TTC549 (cell line): ENCODE data around the gene BLID.

Source experiments
- FAIRE-seq: peaks from 2 replicates; lab custom pipeline; 2012; peaks lifted over from hg19 to GRCh38; lab: Jason Lieb, UNC

The BLID gene, protein sequence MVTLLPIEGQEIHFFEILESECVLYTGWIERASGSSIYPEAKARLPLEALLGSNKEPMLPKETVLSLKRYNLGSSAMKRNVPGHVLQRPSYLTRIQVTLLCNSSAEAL

DNA sequence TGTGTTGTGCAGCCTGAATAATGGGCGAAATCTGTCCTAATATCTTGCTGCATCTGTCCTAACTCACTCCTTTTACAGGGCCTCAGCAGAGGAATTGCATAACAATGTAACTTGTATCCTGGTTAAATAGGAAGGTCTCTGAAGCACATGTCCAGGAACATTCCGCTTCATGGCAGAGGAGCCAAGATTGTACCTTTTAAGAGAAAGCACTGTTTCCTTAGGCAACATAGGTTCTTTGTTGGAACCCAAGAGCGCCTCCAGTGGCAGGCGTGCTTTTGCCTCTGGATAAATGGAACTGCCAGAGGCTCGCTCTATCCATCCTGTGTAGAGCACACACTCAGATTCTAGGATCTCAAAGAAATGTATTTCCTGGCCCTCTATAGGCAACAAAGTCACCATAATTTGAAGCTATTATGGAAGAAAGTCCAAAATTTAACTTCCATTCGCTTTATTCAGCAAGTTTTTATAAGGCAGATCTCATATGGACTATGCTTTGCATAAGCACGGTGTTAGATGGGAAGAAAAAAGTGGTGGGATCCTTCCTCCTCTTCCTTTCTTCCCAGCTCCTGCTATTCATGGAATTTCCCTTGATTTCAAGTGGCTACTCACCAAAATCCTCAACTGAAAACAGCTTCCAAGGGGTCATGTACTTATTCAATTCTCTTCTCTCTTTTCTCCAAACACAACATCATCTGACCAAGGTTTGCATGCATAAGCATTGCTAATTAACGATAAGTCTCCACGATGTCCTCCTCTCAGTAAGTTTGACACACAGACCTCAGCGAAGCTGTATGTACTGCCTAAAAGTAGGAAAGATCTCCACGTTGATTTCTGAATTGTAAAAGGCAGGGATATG, at the start of gene BLID:
TSS of gene BLID (minus strand) at position 692 of the 856 bp plus-strand sequence. CDS start at position 399, 293 bp downstream.
- FAIRE-seq = no peak

DNA sequence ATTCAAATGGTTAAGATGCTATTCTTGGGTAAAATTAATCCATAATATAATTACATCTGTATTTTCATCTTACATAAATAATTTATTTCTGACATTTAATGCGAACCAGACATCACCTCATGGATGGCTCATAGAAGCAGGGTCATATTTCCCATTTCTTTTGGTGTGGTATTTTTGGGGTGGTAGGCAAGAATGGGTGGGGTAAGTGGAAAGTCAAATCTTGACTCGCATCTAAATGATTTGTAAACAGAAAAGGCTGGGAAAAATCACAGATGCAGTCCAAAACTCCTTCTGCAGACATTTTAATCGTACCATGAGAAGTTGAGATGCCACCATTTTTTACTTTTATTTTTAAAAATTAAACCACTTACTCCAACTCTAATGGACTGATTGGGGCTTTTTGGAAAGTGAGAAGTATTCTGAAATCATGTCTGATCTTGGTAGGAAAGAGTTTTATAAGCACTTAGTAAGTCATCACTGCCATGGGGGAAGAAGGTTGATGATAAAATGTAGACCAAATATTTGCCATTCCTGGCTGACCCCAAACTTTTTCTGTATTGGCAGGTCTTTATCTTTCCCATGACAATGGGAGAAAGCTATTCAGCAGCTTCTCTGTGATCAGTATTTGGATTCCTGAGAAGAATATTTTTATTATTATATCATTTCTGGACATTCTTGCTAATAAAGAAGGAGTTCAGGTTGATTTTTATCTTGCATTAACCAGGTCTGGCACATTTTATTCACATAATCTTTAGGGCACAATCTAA, 47.2 kb upstream of the BLID start:
- no peak for FAIRE-seq

DNA sequence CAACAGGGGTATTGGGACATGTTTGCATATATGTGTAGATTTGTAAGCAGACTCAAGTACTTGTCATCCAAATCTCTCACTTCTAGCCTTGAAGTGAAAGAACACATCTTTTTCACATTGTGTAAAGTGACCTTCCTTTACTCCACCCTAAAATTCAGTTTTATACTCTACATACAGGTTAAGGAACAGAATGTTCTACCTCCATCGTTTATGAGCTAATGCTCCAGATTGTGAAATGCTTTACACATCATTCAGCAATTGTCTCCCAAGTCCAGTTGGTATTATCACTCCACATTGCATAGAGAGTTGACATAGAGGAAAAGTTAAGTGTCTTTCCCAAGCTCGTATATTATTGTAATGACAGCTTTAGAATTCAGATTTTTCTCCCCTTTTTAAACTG, 46.1 kb upstream of the BLID start:
- no peak for FAIRE-seq

DNA sequence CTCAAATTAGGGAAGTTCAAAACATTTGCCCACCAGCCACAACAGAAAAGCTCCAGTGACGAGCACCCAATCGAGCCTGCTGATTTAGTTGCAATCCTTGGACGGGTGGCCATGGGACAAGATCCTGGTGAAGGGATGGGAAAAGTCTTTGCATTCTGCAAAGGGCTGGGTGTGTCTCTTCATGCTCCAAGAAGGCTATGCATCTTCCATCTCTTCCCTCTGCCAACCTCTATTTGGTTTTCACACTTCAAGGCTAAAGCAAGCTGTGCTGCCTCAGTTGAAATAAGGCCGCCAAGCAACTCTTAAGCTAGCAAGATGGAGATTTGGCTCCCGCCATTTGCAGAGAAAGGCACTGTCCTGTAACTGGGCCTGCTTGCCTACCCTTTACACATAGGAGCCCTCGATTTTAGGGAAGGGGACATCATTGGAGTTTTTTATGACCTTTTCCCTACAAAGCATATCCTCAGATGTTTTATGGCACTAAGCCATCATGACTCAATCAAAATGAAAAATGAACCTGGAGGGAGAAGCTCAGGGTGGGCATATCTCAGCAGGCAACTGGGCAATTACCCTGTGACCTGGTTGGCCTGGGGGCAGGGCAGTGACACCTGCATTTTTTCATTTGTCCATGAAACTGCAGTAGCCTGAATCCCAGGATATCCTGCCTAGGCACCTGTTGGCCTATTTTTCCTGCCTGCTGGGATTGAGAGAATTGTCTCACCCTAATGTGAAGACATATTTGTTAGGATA, 45.0 kb upstream of the BLID start:
- no peak for FAIRE-seq

DNA sequence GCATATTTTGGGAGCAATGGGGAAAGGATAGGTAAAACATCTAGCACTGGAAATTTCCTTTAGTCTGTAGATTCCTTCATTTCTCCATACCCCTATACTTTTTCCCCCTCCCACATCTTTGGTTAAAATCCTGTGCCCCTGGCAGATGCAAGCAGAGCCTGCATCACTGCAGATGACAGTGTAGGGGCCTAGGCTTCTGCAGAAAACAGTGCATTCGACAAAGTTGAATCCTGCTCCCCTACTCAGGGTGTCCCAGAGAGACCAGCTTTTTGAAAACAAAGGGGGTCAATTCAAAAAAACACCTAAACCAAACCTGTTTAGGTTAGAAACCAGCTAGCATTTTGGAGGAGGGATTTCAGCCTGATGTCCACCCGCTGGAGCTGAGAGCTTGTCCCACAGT, 43.8 kb upstream of the BLID start:
- FAIRE-seq = no peak

DNA sequence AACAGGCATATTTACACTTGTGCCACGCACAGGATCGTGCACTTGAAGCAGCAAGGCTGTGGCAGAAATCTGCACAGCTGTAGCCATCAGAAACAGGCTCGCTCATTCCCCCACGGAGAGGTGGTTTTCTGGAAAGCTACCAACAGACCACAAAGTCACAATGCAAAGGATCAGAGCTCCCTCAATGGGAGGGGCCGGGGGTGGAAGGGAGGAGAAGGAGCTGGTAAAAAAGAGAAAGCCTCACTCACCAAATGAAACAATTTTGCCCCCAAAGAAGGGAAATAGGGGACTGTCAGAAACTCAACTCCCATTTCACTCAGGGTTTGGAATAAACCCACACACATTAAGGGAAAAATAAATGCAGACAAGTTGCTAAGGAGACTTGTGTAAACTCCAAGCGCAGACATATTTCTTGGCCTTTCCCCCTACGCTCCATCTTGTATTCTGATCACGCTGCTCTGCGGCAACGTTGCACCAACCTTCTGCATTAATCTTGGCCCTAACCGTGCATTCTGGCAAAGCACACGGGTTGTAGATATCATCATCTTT, 43.2 kb upstream of the BLID start:
- FAIRE-seq = no peak

DNA sequence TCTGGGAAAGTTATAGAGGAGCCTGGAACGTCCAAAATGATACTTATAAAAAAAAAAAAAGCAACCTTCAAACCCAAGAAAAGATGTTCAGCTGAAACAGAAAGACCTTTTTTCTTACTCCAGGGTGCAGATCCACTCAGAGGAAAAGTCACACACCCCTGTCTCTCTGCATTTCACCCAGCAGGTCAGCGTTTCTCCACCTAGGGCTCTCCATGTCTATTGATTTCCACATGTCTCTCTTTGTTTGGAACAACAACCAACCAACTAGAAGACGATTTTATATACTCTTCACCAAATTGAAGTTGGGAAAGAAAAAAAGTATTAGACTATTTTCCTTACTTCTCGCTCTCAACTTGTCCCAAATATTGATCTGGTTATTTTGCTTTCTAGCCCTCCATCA, 42.2 kb upstream of the BLID start:
- no peak for FAIRE-seq

DNA sequence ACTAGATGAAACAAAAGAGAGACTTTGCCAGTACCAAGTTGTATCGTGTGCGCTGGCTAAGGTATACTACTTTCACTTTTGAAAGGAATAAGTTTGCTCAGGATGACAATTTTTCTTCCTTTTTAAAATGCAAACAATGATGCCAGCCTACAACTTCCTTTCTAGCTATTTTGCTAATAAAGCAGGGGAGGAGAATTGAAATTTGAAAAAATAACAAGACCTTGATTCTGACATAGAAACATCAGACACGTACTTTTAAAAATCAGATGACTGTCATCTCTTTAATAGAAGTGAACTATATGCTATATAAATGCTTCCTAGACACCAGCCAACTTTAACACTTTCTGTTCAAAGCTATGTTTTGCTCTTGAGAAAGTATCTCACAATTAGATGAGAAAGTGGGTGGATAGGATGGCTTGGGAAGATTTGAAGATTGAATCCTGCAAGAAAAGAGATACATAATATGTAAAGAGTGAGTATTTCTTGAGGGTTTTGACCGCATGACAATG, 41.7 kb upstream of the BLID start:
- no peak for FAIRE-seq

DNA sequence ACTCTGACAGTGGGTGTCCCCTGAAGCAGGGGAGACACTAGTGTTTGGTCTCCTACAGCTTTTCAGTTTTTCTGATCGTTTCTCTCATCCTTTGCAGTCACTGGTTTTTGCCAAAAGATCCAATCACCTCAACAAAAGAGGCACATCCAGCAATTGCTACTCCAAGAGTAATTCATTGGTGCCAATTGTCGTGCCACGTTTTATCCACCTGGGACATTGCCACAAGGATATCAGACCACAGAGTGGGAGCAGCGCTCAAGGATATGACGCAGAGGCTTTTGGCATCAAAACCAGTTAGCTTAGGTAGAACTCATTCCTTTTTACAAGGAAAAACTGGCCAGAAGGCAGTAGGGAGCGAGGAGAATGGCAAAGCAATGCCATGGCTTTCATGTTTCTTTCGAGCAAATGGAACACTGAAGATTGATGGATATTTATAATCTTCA, 40.9 kb upstream of the BLID start:
- FAIRE-seq = no peak

DNA sequence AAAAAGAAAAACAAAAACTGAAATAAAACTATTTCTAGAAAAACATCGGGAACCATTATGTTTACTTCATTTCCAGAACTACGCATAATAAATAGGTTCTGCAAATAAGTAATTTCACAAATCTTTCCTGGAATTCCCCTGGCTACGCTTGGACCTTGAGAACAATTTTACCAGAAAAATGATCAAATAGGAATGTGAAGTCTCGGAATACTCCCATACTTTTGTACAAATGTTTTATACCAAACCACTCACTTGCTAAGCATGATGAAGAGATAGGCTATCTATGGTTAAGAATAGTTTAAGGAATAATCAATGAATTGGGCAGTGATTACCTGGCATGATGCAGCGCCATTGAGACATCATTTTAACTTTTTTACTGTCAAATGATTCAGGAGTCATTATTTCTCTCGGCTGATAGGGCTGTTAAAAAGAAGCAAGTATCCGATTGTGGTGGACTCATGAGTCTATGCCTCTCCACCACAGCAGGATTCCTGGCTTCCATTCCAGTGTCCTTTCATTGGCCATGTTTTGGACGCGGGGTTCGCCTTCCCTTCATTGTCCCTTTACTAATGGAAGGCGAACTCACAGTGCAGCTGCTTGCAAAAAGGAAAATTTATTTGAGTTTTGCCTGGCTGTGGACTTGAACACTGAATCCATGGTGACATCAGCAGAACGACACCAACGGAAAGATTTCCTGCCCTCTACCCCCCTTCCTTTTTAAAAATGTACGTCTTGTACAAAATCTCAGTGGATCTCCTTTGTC, 39.9 kb upstream of the BLID start:
- FAIRE-seq = no peak

DNA sequence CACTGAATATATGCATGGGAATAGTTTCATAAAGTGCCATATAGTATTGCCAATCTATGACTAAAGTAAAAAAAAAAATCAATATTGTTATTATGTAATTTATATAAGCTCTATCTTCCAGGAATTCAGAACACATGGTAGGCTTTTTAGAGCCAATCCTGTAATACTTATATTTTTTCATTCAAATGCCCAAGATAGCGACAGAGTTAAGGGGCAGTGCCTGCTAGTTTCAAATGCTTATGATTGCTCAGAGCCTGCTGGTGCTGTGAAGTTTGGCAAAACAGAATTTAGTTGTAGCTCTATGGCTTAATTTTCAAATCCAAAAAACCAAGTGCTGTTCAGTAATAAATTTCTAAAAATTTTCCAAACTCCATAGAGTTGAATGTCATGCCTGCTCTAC, 39.0 kb upstream of the BLID start:
- FAIRE-seq = no peak

DNA sequence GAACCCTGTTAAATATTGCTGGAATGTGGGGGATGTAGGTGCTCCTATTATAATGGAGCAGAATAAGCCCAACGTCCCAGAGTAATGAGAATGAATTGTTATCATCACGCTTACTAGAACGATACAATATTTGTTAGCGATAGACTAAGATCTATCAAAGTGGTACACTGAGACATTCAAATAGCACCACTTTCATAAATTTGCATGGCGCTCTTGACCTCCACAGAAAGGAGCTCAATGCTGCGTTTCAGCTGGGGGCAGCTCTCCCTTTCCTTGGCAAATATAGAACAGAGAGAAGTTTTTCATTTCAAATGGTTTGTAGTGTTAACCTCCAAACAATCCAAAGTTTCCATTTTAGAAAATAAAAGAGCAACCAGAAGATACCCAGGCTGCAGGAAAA, 38.2 kb upstream of the BLID start:
- FAIRE-seq = no peak

DNA sequence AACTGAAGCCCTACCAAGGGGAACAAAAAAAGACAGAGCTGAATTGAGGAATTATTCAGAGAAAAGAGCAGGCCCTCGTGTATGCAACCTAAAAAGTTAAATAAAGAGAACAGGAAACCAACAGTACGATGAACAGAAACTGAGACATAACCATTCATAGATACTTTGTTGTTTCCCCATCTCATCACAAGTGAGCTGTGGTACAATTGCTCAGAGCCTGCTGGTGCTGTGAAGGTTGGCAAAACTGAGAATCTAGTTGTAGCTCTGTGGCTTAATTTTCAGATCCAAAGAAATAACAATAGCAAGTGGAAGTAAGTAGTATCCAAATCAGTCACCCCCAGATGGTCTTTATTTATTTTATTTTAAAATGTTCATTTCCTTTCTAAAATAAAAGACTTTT, 37.7 kb upstream of the BLID start:
- no peak for FAIRE-seq

DNA sequence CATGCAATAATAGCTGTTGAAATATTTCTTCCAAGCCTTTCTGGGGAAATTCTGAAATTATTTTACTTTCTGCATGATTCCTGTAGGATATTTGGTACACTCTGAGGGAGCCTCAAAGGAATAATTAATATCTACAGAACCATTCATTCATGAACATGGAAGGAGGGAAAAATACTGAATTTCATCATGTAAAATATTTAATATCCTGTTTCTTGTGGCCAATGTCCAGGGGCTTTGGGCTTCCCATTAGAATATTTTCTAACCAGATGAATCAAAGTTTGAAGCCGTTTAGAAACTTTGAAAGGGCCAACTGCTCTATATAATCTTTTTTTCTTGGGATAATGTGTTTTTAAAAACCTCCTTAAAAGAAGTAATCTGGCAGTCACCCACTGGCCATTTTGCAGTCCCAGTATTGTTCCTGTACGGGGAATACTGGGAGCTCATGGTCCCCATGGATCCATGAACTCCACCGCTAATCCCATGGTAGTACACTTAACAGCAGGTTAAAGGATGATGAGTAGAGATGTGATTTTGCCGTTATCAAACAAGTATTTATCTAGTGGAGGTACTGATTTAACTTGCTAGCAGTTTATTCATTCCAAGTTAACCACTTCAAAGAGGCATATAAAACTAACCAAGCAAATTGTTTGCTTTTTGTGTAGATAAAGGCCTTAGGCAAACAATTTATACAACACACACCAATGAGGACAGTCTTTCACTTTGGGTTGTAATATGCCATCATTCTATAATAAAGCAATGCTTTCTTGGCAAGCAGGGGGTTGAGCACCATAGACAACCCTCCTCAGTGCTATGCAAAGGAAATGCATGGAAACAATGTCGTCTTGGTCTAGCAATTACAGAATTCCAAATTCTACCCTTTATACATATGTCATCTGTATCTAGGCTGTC, 34.5 kb upstream of the BLID start:
- FAIRE-seq = no peak

DNA sequence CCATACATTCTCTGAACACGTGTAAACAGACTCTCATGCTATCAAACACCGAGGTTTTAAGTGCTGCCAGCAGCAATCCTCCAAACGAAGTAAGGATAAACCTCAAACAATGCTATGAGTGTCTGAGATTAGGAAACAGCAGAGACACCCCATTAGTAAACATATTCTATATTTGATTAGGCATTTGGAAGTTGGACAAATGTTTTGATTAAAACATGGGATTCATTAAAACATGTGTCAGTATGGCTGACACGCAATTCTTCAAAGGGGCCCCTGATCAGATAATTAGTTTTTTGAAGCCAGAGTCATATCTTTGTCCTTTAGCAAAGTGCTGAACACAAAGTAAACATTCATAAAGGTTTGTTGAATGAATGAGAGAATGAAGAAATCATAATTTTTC, 33.2 kb upstream of the BLID start:
- no peak for FAIRE-seq

DNA sequence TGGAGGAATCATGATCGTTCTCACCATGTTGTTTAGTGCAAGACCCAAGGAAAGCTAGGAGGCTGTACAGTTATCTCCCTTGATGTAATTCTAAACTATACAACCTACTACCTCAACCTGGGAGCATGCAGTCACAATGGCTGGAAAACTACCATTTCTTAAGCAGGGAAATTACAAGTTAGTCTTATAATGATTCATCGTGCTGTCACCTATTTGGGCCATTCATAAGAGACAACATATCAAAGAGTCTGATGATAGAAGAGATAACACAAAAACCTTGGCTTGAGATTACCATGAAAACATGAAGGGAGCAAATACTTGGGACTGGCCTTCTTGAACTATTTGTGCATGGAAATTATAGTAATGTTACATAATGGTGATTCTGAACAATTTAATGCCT, 30.5 kb upstream of the BLID start:
- FAIRE-seq = no peak

DNA sequence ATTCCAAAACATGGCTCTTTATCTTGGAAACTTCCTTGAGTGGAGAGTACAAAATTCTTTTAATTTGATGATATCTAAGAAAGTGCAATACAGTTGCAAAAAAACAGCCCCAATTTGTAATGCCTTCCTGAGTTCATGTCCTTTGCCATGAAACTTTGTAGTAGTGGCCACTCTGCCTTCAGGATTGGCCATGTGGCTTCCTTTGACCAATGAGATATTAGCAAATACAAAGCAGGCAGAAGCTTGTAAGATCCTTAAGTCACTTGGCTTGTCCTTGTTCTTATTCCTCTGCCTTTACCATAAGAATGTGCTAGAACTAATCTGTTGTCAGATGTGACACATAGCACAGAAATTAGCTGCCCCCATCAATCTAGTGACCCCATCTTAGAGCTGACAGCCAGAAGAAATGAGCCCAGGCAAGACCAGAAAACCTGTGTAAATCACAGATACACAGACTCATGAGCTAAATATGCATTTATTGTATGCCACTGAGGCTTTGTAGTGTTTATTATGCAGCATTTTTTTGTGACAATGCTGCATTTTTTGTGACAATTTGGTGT, 29.8 kb upstream of the BLID start:
- FAIRE-seq = no peak

DNA sequence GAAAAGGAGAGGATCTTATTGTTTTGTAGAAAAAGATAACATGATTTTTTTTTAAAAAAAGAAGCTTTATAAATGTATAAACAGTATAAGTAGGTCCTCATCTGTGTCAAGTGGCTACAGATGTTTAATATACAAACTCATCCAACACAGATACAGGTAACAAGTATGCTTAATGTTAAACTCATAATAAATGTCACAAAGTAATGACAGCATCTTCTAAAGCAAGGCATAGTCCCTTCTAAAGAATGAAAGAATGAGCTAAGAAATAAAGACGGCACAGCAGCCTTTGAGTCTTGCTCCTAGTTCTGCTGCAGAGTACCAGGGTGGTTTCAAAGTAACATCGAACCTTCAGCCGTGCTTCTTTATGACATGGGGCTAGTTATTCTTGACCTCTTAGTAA, 28.7 kb upstream of the BLID start:
- no peak for FAIRE-seq

DNA sequence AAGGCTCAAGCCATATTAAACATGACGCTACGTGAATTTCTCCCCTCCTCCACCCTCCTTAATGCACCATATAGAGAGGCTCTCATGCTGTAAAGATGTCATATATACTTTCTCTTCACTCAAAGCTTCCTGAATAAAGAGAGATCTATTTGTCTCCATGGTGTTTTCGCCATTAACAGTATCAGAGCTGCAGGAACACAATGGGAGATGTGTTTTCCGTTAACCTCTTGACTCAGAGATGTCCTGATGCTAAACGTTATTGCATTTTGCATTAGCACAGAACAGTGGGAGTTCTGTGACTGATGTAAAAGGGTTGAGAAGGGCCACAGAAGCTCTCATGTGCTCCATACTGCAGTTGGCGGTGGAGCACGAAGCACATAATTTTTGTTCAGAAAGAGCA, 25.7 kb upstream of the BLID start:
- no peak for FAIRE-seq

DNA sequence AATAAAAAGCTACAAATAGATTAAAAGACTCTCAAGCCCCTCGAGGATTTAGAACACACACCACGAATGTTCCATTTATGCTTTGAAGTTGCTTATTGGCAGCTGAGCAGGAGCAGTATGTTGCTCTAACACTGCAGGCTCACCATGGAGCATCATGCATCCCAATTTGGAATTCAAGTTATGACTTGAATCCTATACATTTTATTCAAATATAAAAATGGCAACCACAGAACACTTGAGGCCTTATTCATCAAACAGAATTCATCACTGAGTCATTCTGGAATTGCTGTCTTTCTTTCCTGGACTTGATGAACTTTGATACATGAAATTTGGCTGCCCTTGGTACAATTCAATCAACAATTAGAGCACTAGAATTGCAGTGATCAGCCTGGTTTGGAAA, 24.5 kb upstream of the BLID start:
- no peak for FAIRE-seq
